Muscle of leg (tissue), 16 donors: ENCODE results near the gene FAM83D. TPM values are rescaled to one million over a fixed set of nuclear protein-coding genes. Genes with fewer than 3 reads are reported as not detected.

ENCODE experiments used
- DNase-seq: peaks from one replicate; pipeline ENCODE4 v3.0.0; 2013
- H3K27ac ChIP-seq: one replicate; pipeline ENCODE4 v1.5.1; 2013; ENCODE audit warnings: mild to moderate bottlenecking, low read length, control low read depth
- H3K27me3 ChIP-seq: one replicate; pipeline ENCODE4 v1.6.1; 2013; ENCODE audit warnings: low read length; ENCODE audit not compliant: control insufficient read depth, insufficient read depth
- H3K36me3 ChIP-seq: one replicate; pipeline ENCODE4 v1.6.1; 2013; ENCODE audit warnings: low read length; ENCODE audit not compliant: control insufficient read depth, insufficient read depth
- H3K4me1 ChIP-seq: one replicate; pipeline ENCODE4 v1.6.1; 2013; ENCODE audit warnings: low read length; ENCODE audit not compliant: control insufficient read depth, insufficient read depth
- H3K4me3 ChIP-seq: one replicate; pipeline ENCODE4 v1.5.1; 2013; ENCODE audit warnings: low read length, control low read depth
- H3K9me3 ChIP-seq: replicated peaks from 2 replicates; pipeline ENCODE4 v1.6.1; 2013; ENCODE audit warnings: low read depth, low read length; ENCODE audit not compliant: control insufficient read depth
- WGBS: methylation state at CpG from one replicate; pipeline ENCODE4 v1.1.5; 2013; ENCODE audit warnings: missing lambda C conversion rate; ENCODE audit not compliant: insufficient coverage; 5-methylcytosine and 5-hydroxymethylcytosine counted together
- long read RNA-seq, 11 donors: transcript quantifications; one replicate each; lab custom pipeline, GENCODE V29; 2026
- polyA plus RNA-seq, 8 donors: library from polyadenylated mRNA; unstranded; fragments of 120-200 nt; gene quantifications; one replicate each; pipeline versions ENCODE4 v1.2.1 to v1.2.3, GENCODE V29; 2013; ENCODE audit warnings: inconsistent platforms in 1 of 8, low replicate concordance in 1 of 8; ENCODE audit not compliant: insufficient read length in 8 of 8, insufficient read depth in 1 of 8
- total RNA-seq: library from RNA; stranded (reverse); fragments of 120-200 nt; gene quantifications from one replicate; pipeline ENCODE4 v1.2.4, GENCODE V29; 2013

FAM83D gene
- total RNA-seq, result 5.7 TPM
- 10 to 100 TPM in 3 of 8 donors, 1 to 10 TPM in 5; 6.4 to 13.0 (median 9.5) TPM for polyA plus RNA-seq
- long read RNA-seq, donor 1, partial matches to known transcripts, result 0 of 1 reads
- long read RNA-seq, donor 1, other reads (novel, unspliced or antisense), result 0 of 1 reads
- long read RNA-seq, donor 2, result 0 reads
- long read RNA-seq, donor 3, partial matches to known transcripts, result 0 of 2 reads
- long read RNA-seq, donor 3, other reads (novel, unspliced or antisense), result 0 of 2 reads
- long read RNA-seq, donor 4, result 0 reads
- long read RNA-seq, donor 5, transcript FAM83D-201 (4 exons, 2,475 nt), result major isoform, 6 of 6 reads
- long read RNA-seq, donor 5, partial matches to known transcripts, result 0 of 6 reads
- long read RNA-seq, donor 5, other reads (novel, unspliced or antisense), result 0 of 6 reads
- long read RNA-seq, donor 6, transcript FAM83D-201 (4 exons, 2,475 nt), result major isoform, 5 of 5 reads
- long read RNA-seq, donor 6, partial matches to known transcripts, result 0 of 5 reads
- long read RNA-seq, donor 6, other reads (novel, unspliced or antisense), result 0 of 5 reads
- long read RNA-seq, donor 7, transcript FAM83D-201 (4 exons, 2,475 nt), result major isoform, 5 of 5 reads
- long read RNA-seq, donor 7, partial matches to known transcripts, result 0 of 5 reads
- long read RNA-seq, donor 7, other reads (novel, unspliced or antisense), result 0 of 5 reads
- long read RNA-seq, donor 8, partial matches to known transcripts, result 0 of 2 reads
- long read RNA-seq, donor 8, other reads (novel, unspliced or antisense), result 0 of 2 reads
- long read RNA-seq, donor 9, partial matches to known transcripts, result 0 of 1 reads
- long read RNA-seq, donor 9, other reads (novel, unspliced or antisense), result 0 of 1 reads
- long read RNA-seq, donor 10, partial matches to known transcripts, result 0 of 3 reads
- long read RNA-seq, donor 10, other reads (novel, unspliced or antisense), result 0 of 3 reads
- long read RNA-seq, donor 11, partial matches to known transcripts, result 0 of 1 reads
- long read RNA-seq, donor 11, other reads (novel, unspliced or antisense), result 0 of 1 reads

- Histone ChIP-seq H3K9me3 (no peaks in the 10 kb centered on the region), H3K36me3 (peaks cover 5% of the 10 kb centered on the region), H3K4me1 (peaks cover 19% of the 10 kb centered on the region), H3K27me3 (no peaks in the 10 kb centered on the region), H3K4me3 (peak within 1 kb of the TSS; percentile 61), H3K27ac (no peak within 1 kb of the TSS)
- peak; percentile 98 for DNase-seq
- WGBS, result under 1% methylated on average over 95 of the region's 95 CpGs
These were observed at the start of gene FAM83D for GRCh38 chr20:38926142-38926933. Gene FAM83D, plus strand, starts transcription at chr20:38926417. Its CDS starts 26 bp downstream, at chr20:38926443.

DNA sequence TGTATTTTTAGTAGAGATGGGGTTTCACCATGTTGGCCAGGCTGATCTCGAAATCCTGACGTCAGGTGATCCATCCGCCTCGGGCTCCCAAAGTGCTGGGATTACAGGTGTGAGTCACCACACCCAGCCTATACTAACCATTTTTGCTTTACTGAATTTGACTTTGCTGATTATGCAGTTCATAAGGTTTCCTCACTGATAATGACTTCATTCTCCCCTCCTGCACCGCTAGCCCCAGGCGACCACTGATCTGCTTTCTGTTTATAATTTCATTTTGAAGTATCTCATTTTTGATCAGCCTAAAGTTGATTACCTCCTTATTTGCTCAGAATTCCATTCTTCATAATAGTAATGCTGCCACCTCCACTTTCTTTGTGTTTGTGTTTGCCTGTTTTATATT, 48.7 kb upstream of the FAM83D start:
- Histone ChIP-seq H3K4me3 (no peak overlapping the region), H3K9me3 (no peaks in the 10 kb centered on the region), H3K27me3 (peaks cover 5% of the 10 kb centered on the region), H3K4me1 (peaks cover 5% of the 10 kb centered on the region), H3K36me3 (no peaks in the 10 kb centered on the region), H3K27ac (no peak overlapping the region)
- no CpG with 5 or more reads among the region's 6 CpGs for WGBS
- no peak for DNase-seq

DNA sequence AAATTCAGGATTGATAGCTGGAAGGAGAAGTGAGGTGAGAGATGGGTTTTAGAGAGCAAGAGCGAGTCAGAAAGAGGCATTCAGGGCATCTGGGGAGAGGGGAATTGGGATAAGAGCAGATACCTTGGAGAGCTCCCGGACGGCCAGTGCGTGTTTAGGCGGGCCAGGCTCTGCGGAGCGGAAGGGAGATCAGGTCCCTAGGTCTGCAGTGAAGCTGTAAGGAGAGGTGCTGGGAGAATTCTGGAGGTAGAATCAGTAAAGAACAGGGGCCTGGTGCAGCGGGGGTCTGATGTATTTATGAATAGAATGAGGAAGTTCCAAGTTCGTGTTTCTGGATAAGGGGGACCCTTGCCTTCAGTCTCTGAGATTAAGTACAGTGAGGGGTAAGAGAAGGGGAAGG, 47.4 kb upstream of the FAM83D start:
- peak; percentile 51 for DNase-seq
- Histone ChIP-seq H3K27ac (no peak overlapping the region), H3K27me3 (peaks cover 7% of the 10 kb centered on the region), H3K9me3 (no peaks in the 10 kb centered on the region), H3K36me3 (no peaks in the 10 kb centered on the region), H3K4me1 (peaks cover 5% of the 10 kb centered on the region), H3K4me3 (no peak overlapping the region)
- 2% methylated on average over 8 of the region's 9 CpGs for WGBS

- no peak for DNase-seq
- H3K36me3 ChIP-seq, result no peaks in the 10 kb centered on the region
- peaks cover 7% of the 10 kb centered on the region for H3K27me3 ChIP-seq
- no peaks in the 10 kb centered on the region for H3K4me1 ChIP-seq
- no peaks in the 10 kb centered on the region for H3K9me3 ChIP-seq
- H3K27ac ChIP-seq, result no peak overlapping the region
- 71% methylated on average over 10 of the region's 14 CpGs for WGBS
- H3K4me3 ChIP-seq, result no peak overlapping the region
These were observed 45.1 kb upstream of the FAM83D start for GRCh38 chr20:38880952-38881735.

DNA sequence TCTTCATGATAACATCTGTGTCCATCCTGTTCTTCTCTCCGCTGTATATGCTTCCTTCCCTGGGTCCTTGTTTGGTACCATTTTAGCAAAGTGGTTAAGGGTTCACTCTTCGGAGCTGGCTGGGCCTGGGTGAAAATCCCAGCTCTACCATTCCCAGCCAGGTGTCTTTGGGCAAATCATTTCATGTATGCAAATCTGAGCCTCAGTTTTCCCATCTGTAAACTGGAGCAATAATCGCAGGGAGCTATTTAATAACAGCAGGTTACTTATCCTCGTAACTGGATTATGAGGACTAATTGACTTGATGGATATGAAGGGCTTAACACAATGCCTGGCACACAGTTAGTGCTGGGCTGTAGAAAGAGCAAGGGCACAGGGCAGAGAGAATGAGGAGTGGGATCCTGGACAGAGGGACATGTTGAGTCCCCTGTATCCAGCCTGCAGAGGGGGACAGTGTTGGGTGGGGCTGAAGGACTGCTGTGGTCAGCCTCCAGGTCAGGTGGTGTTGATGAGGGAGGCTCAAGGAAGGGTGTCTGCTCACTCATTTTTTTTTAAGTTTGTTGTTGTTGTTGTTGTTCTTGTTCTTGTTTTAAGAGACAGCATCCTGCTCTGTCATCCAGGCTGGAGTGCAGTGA, 44.3 kb upstream of the FAM83D start:
- 95% methylated on average over 2 of the region's 4 CpGs for WGBS
- no peaks in the 10 kb centered on the region for H3K36me3 ChIP-seq

GRCh38 chr20:38882600-38882999, 43.6 kb upstream of the FAM83D start:
- Histone ChIP-seq H3K4me1 (no peaks in the 10 kb centered on the region), H3K4me3 (no peak overlapping the region), H3K36me3 (no peaks in the 10 kb centered on the region), H3K9me3 (no peaks in the 10 kb centered on the region), H3K27ac (no peak overlapping the region), H3K27me3 (peaks cover 9% of the 10 kb centered on the region)
- WGBS, result 71% methylated on average over 2 of the region's 2 CpGs
- DNase-seq, result no peak

More for the DNA sequence above, 44.3 kb upstream of the FAM83D start:
- Histone ChIP-seq H3K4me3 (no peak overlapping the region), H3K9me3 (no peaks in the 10 kb centered on the region), H3K27me3 (peaks cover 7% of the 10 kb centered on the region), H3K27ac (no peak overlapping the region), H3K4me1 (no peaks in the 10 kb centered on the region)
- no peak for DNase-seq

DNA sequence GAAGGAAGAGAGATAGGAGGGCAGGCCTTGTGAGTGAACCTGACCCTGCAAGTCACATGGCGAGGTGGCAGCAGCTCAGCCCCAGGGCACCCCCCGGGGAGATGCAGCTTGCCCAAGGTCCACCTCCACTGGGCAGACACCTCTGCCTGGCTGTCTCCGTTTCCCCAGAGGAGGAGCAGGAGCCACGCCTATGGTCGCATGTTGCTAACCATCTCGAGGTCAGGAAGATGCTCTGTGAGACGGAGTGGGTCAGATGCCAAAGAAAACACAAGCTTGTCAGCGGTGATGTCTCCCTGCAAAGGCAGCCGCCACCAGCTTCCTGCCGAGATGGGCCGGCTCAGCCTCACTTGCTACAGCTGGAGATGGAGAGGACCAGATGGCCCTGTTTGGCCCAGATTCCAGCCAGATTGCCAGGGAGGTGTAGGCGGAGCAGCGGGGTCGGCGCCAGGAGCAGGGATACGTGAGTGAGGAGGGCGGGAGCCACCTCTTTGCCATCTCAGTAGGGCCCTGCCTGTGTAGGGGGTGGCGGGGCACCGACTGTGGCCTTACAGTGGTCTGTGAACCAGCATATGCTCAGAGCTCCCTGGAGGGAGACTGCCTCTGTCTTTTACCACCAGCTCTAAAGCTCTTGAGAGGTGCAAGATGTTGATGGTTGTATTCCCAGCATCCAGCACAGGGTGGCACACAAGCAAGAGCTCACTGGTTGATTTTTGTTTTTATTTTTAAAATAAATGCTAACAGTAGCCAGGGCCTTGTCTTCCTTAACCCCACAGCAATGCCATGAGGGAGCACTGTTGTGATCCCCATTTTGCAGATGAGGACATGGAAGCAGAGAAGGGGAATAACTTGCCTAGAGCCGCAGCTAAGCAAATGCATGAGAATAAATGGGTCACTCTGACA, 42.9 kb upstream of the FAM83D start:
- Histone ChIP-seq H3K9me3 (no peaks in the 10 kb centered on the region), H3K4me1 (no peaks in the 10 kb centered on the region), H3K36me3 (no peaks in the 10 kb centered on the region), H3K27me3 (peaks cover 9% of the 10 kb centered on the region), H3K27ac (no peak overlapping the region), H3K4me3 (no peak overlapping the region)
- no peak for DNase-seq
- 49% methylated on average over 12 of the region's 20 CpGs for WGBS

DNA sequence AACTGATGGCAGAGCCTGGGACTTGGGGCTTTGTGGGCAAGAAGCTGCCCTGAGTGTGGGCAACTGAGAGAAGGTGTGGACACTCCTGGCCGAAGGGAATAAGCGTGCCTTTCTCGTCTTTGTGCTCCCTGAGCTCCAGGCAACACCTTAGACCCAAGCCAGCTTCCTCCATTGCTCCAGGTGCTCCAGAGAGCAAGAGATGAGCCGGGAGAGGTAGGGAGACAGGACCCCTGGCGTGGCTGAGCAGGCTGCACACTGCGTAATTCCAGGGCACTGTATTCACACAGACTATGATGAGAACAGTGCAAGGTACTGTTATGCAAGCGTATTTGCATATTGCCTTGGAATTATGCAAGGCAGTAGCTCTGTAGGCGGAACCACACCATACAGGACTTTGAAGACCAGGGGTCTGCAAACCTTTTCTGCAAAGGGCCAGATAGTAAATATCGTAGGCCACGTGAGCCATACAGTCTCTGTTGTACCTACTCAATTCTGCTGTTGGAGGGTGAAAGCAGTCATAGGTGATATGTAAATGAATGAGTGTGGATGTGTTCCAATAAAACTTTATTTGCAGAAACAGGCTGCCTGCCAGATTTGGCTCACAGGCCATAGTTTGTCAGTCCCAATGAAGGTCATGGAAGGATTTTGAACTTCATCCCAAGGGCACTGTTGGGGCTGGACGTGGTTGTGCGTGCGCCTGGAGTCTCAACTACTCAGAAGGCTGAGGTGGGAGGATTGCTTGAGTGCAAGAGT, 42.1 kb upstream of the FAM83D start:
- Histone ChIP-seq H3K36me3 (no peaks in the 10 kb centered on the region), H3K9me3 (no peaks in the 10 kb centered on the region), H3K4me1 (no peaks in the 10 kb centered on the region), H3K27me3 (peaks cover 7% of the 10 kb centered on the region), H3K27ac (no peak overlapping the region), H3K4me3 (no peak overlapping the region)
- no peak for DNase-seq
- 90% methylated on average over 13 of the region's 13 CpGs for WGBS
